HG03354 (cell line): ENCODE data around the gene PLCG2.
"Not testable (repeated sequence)": the region's sequence is repeated elsewhere in the genome, so short reads cannot be mapped to it uniquely, and the experiment has no call there.

Source experiments
- ATAC-seq: cut with Tn5 transposase; IDR thresholded peaks from one replicate; pipeline ENCODE4 v1.9.1; 2021; ENCODE audit warnings: mild to moderate bottlenecking; ENCODE audit not compliant: unreplicated experiment, poor library complexity, severe bottlenecking

PLCG2 gene

DNA sequence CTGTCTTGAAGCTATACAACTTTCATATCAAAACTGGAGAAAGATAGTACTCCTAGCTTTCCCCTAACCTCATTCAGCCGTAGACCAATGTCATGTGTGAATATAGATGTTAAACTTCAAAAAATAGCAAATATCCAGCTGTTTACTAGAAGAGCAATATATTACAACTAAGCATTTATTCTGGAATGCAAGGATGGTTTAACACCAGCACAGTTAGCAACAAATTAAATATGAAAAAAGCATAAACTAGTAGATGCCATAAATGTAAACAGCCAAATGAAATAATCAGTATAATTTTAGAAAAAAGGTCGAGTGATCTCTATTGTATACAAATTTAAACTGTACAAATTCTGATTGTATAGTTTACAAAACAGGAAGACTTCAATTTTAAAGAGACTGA, 172.5 kb downstream of the PLCG2 start:
- no peak for ATAC-seq

DNA sequence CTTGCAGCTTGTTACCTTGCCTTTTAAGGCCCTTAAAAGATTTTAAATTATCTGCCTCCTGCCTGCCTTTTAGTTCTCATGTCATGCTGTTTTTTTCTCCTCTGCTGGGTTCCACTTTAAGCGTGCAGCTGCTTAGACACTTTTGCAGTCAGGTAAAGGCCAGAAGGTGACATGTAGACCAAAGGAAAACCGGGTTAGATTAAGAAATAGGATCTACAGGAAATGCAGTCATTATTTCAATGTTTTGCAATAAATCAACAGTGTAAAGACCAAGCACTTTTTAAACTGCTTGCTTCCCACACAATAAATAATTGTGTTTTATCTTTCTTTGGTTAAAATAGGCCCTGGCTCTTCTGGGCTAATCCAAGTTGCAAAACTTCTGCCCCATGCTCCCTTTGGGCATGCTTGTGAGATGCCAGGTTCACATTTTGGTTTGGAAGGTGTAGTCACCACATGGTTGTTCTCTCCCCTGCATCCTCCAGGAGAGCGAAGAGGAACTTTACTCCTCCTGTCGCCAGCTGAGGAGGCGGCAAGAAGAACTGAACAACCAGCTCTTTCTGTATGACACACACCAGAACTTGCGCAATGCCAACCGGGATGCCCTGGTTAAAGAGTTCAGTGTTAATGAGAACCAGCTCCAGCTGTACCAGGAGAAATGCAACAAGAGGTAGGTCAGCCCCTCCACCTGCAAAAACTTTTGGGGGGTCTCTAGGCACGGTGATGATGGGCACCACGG, 177.3 kb downstream of the PLCG2 start:
- ATAC-seq: no peak

DNA sequence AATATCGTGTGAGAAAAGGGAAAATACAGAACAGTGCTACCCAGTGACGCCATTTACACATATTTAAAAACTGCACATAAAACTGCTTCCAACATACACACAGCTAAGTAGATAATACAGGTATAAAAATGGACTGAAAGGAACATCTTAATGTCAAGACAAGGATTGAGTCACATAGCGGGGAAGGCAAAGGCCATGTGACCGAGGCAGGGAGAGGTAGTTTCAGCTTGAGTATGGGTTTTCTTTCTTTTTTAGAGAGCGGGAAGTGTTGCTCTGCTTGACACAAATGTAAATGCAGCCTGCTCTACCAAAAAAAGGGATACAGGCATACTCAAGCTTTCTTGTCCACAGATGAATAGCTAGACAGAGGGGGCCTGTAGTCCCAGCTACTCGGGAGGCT, 185.7 kb downstream of the PLCG2 start:
- ATAC-seq: no peak

DNA sequence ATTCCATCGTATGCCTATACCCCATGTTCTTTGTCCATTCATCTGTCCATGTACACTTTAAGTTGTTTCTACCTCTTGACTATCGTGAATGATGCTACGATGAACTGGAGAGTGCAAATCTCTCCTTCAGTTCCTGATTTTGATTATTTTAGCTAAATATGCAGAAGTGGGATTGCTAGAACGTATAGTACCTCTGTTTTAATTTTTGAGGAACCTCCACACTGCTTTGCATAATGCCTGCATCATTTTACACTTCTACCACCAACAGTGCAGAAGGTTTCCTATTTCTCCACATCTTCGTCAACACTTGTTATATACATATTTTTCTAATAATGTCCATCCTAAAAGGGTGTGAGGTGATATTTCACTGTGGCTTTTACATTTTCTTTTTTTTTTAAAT, 188.3 kb downstream of the PLCG2 start:
- no peak for ATAC-seq

DNA sequence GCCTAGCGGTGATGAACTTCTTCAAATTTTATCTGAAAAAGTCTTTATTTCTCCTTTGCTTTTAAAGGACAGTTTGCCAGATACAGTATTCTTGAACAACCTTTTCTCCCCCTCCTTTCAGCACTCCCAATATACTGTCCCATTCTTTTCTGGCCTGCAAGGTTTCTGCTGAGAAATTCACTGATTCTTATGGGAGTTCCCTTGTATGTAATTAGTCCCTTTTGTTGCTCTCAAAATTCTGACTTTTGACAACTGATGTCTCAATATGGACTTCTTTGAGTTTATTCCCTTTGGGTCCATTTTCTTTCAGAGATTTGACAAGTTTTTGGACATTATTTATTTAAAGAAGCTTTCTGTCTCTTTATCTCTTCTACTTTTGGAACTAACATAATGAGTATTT, 192.8 kb downstream of the PLCG2 start:
- ATAC-seq: no peak

DNA sequence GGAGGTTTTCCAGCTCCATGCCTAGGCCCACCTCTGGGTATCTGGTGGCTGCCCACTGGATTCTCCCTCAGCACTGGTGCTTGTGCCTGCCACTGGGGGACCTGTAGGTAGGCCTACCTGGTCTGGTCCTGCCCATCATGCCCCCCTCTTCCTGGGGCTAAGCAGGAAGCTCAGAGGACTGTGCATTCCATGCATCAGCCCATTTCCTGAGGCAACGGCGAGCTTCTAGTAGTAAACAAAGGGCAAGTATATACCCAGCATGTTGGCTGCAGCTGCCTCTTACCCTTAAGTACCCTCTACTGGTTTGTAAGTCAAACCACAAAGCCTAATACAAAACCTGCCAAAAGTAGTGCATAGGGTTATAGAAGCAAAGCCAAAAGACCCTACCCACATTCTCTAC, 194.6 kb downstream of the PLCG2 start:
- no peak for ATAC-seq

DNA sequence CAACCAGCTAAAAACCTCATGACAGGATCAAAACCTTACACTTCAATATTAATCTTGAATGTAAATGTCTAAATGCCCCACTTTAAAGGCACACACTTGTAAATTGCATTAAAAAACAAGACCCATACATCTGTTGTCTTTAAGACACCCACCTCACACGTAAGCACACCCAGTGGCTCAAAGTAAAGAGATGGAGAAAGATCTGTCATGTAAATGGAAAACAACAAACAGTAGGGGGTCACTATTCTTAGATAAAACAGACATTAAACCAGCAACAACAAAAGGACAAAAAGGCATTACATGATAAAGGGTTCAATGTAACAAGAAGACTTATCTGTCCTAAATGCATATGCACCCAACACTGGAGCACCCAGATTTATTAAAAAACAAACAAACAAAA, 196.5 kb downstream of the PLCG2 start:
- no peak for ATAC-seq

DNA sequence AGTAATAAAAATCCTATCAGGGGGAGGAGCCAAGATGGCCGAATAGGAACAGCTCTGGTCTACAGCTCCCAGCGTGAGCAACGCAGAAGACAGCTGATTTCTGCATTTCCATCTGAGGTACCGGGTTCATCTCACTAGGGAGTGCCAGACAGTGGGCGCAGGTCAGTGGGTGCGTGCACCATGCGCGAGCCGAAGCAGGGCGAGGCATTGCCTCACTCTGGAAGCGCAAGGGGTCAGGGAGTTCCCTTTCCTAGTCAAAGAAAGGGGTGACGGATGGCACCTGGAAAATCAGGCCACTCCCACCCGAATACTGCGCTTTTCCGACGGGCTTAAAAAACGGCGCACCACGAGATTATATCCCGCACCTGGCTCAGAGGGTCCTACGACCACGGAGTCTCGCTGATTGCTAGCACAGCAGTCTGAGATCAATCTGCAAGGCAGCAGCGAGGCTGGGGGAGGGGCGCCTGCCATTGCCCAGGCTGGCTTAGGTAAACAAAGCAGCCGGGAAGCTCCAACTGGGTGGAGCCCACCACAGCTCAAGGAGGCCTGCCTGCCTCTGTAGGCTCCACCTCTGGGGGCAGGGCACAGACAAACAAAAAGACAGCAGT, 198.3 kb downstream of the PLCG2 start:
- ATAC-seq: not testable (repeated sequence)

DNA sequence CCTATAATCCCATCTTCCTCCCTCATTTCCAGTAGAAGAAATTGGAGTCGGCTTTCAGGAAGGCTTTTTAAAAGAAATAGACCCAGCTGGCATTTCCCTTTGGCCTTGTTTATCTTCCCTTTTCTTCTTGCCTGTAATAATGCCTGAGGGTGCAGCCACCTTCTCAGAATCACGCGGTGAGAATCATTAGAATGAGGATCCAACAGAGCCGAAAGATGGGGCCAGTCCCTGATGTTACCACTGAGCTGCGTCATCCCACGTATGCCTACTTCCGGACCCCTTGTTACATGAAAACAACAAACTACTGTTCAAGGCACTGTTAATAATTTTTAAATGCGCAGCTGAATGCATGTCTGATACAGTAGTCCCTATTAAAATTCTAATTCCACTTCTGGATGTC, 208.0 kb downstream of the PLCG2 start:
- no peak for ATAC-seq

DNA sequence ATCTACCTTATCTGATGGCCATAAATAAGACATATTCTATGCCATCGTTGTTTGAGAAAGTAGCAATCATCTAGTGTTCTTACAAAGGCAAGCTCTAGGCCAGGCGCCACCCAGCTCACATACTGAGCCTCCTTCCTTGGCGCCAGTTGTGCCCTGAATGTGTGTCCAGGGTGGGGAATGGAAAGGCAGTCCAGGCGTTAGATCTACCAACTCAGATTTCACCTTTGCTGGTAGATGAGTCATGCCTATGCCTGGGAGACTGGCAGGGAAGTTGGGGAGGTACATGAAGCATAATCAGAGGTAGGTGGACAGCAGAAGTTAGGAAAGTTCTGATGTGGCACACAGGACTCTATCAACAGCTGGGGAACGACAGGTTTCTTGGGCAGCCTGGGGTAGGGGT, 208.6 kb downstream of the PLCG2 start:
- ATAC-seq: no peak

DNA sequence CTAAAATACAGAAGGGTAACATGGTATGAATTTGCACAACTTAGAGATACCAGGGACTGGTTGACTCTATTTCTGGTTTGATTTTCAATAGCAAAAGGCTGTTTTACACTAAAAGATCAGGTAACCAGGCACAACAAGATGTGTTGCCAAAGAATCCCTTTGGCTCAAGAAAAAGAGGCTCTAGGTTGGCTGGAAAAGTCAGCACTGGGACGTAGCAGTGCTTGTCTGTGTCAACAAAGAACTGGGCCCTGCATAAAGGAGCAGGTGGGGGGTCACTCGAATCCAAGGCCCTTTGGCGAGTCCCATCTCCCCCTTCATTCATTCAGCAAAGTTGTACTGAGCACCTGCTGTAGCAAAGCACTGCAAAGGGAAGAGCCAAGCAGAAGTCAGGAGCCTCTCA, 213.8 kb downstream of the PLCG2 start:
- no peak for ATAC-seq

DNA sequence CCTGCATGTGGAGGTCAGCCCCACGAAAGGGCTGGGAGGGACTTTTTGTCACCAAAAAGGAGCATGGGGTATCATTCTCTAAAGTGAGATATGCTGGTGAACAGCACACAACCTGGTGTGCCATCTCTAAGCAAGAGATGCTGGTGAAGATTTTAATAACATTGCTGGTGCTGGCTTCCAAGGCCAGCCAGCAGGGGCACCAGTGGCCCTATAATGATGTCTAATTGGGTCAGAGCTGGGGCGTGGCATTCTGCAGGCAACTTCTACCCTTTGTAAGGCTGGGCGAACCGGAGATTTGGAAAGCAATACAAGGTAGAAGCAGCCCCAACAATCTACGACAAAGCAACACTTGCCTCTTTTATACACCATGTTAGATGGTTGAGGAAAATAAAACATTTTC, 215.4 kb downstream of the PLCG2 start:
- ATAC-seq: no peak

DNA sequence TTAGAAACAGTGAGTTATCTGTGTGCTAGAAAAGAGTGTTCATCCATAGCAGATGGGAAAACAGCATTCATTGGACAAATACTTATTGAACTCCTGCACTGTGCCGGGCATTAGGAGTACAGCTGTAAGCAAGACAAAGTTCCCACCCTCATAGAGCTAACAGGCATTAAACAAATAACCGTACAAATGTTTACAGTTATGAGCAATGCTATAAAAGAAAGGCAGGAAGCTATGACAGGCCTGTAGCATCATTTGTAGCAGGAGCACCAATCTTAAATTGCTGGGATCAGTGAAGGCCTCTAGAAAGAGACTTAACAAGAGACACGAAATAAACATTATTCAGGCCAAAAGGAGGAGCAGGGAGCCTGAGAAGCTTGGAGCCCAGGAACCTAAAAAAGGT, 216.6 kb downstream of the PLCG2 start:
- ATAC-seq: no peak

DNA sequence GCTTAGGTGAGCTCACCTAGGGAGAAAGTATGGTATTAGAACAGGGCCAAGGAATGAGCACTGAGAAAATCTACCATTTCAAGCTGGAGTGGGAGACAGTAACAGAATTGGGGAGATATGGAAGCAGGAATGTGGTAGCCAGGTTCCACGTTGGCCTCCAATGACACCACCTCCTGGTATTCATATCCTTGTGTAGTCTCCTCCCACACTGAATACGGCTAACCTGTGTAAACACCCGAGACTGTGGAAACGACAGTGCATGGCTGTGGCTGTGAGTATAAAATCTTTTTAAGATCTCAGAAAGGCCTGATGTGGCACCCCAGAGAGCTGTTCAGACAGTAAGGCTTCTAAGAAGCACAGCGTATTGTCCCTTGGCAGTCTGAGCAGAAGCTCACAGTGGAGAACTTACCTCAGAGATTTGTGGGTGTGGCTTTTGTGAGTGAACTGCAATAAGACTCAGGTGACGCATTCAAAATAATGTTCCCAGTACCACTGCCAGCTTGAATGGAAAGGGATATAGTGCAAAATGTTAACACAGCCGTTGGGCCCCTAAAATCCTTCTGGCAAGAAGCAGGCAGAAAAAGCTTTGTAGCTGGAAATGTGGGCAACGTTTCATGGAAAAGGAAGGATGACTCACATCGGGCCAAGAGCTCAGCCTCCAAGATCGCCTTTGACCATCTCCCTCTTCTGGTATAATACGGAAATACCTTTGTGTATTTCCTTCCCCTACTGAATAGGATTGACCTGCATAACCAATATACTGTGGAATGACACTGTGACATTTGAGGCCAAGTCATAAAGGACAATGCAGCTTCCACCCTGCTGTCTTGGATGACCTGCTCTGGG, 217.8 kb downstream of the PLCG2 start:
- no peak for ATAC-seq

DNA sequence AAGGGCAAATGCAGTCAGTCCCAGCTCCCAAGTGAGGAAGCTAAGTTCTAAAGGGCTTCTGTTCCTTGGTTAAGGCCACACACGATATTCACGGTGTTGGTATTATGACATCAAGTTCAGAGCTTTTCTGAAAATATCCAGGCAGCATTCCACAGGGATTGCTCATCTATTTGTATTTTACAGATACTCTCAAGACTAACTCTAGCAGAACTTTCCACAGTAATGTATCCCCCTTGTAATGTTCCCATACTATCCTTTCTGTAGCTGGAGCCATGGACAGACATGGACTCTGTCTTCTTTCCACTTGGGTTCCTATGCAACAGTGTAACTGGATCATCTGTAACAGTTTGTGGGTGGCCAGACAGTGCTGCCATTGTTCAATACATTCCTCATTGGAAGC, 218.6 kb downstream of the PLCG2 start:
- ATAC-seq: no peak

DNA sequence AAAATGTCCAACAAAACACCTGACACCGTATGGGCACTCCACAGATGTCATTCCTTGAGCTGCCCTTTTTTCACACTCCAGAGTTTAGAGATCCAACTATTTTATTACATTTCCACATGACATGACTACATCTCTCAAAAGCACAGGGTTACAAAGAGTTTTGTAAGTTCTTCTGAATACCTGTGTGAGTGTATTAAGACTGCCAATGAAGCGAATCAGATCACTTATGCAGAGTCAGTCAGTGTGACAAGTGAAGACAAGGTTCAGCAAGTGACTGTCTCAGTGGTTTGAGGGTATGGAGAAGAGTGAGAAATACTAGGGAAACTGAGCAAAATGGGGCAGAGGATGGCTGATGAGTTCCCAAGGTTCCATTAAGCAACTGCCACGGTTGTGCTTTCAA, 223.7 kb downstream of the PLCG2 start:
- ATAC-seq: no peak

DNA sequence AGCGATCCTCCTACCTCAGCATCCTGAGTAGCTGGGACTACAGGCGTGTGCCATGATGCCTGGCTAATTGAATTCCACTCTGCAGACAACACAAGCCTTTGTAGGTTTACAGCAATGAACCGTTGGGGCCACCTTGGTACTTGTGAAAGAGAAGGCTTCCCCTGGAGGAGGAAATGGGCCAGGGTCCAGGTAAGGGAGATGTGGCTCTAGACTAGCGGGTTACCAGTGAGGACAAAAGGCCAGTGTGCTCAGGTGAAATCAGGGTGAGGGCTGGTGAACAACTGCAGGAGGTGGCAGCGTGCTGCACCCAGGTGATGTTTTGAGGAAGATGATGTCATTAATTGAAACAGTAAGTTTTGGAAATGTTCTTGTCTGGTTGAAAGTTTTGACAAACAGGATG, 225.5 kb downstream of the PLCG2 start:
- no peak for ATAC-seq

DNA sequence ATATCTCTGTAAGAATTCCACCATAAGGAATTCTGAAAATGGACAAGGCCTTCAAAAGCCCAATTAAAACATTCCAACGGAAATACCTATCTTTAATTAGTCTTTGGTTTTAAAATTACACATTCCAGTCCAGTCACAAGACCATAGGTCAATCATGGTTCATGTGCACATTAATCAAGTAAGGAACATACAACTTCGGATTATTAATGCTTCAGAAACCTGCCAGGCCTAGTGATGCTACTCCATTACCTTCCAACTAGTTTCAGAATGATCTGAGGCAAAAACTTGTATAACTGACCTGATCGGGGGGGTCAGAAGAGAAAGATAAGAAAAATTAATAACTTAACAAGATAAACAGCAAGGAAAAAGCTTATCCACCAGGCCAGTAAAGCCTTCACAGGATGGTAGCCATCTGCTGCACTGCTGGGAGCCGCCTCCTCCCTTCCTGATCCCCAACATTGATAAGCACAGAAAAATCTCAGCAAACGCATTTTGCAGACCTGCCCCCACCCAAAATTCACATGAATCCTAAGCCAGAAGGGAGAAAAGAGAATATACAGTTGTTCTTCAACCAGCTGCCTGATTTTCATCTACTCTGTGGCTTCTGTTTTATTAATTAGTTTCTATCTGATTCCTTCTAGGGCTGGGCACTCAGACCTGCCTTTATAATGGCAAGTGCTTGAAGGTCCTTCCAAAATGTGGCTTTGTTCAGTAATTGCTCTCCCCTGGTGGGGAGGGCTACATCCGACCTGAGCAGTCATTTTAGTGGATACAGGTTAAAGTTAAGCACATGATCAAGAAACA, 226.1 kb downstream of the PLCG2 start:
- no peak for ATAC-seq

DNA sequence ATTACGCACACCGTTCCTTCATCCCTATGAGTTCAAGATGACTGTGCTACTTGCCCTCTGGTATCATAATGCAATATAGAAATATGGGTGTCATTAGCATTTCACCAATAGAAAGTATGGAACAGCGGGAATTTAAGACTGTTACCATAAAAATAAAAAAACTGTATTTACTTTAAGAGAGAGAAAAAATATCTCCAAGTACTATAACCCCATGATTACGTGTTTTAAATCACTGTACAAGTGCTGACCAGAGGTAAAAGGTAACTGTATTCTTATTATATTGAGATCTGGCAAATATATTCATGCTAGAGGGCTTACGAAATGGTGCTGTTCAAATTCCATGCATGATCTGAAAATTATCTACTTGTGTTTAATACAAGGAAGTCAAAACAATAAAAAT, 226.9 kb downstream of the PLCG2 start:
- no peak for ATAC-seq

DNA sequence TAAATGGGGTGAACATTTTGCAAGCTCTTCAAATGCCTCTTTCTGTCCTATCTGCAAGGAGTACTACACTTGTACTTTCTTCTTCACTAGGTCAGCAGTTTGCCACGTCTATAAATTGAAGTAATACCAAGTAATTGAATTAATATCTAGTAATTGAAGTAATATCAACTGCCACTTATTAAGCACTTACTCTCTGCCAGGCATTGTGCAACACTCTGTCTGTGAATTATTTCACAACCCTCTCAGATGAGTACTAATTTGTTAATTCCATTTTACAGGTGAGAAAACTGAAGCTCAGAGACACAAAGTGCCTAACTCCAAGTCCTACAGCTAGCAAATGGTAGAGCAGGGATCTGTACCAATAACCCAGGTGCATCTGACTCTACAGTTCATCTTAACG, 228.1 kb downstream of the PLCG2 start:
- ATAC-seq: no peak
